Activated T-cell treated with anti-CD3 and anti-CD28 coated beads for 48 hours (primary cell): ENCODE results near the gene RNF220.
A peak's percentile ranks its signal among the peaks of the same experiment; 100 is the strongest.
"Not testable (repeated sequence)": the region's sequence is repeated elsewhere in the genome, so short reads cannot be mapped to it uniquely, and the experiment has no call there.

Experiments
- DNase-seq: peaks from one replicate; pipeline ENCODE4 v3.0.0-alpha.2; 2020; ENCODE audit warnings: low read depth

RNF220 gene

DNA sequence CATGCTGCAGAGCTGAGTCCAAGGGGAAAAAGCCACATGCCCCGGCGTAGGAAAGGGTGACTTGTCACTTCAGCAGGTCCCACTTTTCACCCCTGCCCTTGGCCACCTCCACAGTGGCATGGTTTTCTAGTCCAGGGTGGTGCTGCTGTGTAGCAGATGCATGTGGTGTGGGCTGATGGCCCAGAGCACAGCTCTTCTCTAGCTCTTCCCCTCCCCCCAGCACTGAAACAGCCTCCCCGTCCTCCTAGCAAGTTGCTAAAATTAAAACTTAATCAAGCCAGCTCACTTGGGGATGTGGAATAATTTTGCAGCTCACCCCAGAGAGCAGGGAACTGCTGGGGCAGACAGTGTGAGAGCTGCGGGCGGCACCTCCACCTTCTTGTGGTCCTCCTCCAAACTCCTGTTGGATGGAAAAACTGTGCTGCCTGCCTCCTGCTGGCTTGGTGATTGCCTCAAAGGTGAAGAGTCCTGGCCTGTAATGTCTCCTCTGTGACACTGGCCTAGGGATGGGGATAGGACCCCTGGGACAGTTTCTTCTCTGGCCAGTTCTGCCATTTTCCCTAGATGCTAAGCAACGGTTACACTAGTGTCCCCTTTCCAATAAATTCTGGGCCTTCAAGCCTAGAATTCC is 91.6 kb downstream of the RNF220 start:
- DNase-seq, result no peak

GRCh38 chr1:44497422-44498170 is 92.5 kb downstream of the RNF220 start:
- no peak for DNase-seq

DNA sequence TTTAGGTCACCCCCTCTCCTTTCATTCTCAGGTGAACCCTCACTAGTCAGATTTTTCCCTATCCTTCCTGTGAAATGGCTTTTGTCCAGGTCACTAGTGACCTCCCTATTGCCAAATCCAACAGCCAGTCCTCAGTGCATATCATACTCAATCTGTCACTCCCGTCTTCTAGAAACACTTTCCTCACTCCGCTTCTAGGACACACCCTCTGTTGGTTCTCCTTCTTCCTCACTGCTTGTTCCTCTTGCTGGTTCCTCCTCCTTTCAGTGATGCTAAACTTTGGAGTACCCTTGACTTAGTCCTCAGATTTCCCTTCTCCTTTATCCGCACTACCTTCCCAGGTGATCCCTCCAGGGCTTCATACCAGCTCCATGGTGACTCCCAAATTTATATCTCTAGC is 94.3 kb downstream of the RNF220 start:
- no peak for DNase-seq

DNA sequence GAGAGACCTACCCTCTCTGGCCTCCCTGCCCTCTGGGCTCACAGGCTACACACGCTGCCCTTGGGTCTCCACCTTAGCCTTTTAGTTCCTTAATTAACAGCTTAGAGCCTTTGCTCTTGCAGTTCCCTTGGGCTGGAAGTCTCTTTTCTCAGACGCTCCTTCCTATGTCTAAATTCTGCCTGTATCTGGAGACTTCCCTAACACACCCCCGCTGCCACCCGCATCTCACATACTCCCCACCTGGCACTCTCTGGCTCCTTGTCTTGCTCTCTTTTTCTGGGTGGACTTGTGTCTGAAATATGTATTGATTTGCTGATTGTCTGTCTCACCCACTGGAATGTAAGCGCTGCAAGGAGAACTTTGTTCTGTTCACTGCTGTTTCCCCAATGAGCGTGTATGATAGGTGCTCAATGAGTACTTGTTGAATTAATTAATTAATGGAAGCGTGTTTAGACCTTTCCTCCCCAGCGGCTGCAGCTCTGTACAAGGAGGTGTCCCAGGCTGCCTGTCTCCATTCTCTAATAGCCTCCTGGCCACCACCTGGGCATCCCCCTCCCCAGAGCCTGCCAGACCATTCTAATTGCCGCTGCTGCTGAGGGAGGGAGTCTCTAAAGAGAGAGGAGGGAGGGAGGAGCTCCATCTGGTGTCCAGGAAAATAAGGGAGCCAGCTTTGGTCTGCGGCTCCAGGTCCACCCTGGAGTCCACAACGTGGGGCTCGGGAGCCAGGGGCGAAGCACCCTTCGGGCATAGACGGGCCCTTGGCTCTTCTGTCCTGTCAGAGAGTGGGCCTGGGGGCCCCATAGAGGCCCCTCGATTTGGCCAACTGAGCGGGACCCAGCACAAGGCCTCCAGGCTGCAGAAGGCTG is 95.4 kb downstream of the RNF220 start:
- no peak for DNase-seq

DNA sequence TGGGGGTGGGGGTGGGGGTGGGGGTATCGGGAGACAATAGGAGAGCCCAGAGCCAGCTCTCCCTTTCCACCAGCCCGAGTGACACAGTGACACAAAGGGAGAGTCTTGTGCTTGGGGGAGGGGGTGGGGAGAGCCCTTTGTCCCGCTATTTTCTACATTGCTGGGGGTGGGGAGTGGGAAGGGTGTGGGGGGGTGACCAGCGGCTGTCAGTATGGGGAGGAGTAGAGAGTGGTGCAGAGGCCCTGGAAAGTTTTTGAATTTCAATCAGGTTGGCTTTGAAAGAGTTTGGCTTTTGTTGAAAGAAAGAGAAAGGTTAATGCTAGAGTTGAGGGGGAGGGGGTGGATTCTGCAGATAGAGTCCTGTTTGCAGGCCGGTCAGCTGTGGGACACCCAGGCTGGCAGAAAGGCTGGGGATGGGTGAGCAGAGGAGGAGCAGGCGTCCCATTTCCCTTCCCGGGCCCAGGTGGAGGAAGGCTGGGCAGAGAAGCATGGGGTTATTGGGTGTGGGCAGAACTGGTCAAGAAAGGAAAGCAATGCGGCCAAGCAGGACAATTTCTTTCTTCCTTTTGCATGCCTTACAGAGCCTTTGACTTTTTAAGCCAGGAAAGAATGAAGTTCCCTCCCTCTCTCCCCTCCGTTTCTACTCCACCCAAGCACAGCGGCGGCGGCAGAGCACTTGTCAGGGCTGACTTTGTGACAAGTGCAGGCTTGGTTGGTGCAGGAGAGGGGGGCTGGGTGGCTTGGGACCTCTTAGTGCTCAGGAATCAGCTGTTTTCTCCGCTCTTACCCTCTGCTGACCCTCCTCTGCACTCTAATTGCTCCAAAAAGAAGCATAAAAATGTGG is 96.2 kb downstream of the RNF220 start:
- no peak for DNase-seq

DNA sequence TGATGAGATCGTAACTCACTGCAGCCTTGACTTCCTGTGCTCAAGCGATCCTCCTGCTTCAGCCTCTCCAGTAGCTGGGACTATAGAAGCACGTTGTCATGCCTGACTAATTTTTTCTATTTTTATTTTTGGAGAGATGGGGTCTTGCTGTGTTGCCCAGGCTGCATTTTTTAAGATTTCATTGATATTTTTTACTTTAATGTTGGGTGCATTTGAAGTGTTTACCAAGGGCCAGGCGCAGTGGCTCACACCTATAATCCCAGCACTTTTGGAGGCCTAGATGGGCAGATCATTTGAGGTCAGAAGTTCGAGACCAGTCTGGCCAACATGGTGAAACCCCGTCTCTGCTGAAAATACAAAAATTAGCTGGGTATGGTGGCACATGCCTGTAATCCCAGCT is 97.8 kb downstream of the RNF220 start:
- DNase-seq, result not testable (repeated sequence)

GRCh38 chr1:44503625-44504024 is 98.6 kb downstream of the RNF220 start:
- DNase-seq, result no peak

DNA sequence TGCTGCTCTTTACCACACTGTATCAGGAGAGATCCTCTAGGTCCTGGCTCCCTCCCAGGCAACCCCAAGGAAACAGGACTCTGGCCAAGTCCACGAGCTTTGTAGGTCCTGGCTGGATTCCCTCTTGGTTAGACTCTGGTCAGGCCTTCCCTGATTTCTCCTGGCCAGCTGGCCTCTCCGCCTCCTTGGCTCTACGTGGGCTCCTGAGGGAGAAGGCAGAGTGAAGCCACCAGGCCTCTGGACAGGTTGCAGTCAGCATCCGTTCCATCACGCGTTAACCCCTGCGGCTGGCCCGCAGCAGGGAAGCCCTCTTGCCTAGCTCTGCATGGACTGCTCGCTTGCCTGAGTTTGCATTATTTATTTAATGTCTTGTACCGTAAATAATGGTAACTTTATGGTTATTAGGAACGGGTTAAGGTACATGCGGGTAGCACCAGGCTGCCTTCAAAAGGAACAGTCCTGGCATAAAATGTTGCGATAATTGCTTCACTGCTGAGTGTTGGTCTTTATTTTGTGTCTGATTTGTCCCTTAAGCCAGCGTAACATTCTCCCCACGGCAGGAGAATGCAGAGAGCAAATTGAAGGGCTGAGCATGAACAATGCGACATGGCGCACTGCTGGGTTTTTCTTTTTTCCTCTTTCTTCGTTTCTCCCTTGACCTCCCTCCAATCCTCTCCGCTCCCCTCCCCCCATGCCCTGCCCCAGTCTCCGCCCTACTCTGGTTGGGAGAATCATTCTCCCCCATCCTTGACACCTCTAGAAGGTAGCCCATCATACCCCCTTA is 100.3 kb downstream of the RNF220 start:
- no peak for DNase-seq

DNA sequence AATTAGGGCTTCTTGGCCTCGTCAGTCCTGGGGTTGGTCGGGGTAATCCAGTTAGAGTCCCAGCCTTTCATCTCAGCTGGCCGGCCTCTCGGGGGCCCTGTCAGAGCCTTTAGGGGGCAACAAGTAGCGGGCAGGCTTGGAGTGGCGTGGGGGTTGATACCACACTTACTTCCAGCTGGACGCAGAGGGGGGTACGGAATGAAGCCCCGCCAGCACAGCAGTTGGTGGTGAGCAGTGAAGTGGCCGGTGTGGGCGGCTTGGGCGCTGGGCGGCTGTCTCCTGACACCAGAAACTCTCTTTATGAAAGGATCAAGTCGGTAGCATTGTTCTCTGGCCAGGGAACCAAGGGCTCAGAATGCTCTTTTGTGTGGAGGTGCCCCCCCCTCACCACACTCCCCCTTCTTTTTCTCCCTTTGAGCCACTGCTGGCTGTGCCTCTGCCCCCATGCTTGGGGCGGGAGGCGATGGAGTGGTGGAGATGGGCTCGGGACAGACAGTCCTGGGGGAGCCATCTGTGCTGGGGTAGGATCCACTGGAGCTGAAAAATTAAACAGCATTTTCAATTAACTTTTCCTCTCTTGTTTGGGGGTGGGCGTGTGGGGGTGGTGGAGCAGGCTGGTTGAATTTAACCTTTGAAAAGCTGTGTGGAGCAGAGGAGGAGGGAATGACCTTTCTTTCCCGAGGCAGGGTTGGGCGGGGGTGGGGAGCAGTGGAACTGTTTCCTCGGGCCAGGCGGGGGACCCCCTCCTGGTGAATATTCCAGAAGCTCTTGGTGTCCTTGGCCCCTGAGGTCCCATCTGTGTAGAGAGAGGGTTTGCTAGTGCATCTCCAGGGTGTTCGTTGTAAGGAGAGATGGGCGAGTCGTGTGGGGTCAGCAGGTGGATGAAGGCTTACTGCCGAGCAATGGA is 102.7 kb downstream of the RNF220 start:
- DNase-seq, result no peak

- DNase-seq, result no peak
These were observed 103.3 kb downstream of the RNF220 start for GRCh38 chr1:44508397-44508745.

- DNase-seq, result no peak
These were observed 106.3 kb downstream of the RNF220 start for GRCh38 chr1:44511363-44511762.

DNA sequence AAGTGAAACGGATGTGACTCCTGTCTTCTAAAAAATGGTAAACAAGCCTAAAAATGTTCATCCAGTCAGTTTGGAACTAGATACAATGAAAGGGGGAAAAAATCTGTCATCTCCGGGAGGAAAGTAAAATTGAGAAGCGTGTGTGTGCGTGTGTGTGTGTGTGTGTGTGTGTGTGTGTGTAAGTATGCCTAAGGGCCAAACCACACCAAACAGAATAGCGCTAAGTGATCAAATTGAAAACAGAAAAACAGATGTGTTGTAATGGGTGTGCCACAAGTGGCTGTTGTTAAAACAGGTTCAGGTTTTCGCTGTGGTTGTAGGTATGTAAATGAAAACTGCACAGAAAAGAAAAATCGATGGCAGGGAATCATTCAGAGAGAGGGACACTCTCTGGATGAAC is 106.7 kb downstream of the RNF220 start:
- DNase-seq, result peak; percentile 12

- DNase-seq, result no peak
These were observed 107.3 kb downstream of the RNF220 start for GRCh38 chr1:44512313-44512885.

- DNase-seq, result no peak
These were observed 108.1 kb downstream of the RNF220 start for GRCh38 chr1:44513111-44513510.

- no peak for DNase-seq
These were observed 109.6 kb downstream of the RNF220 start for GRCh38 chr1:44514673-44515072.

DNA sequence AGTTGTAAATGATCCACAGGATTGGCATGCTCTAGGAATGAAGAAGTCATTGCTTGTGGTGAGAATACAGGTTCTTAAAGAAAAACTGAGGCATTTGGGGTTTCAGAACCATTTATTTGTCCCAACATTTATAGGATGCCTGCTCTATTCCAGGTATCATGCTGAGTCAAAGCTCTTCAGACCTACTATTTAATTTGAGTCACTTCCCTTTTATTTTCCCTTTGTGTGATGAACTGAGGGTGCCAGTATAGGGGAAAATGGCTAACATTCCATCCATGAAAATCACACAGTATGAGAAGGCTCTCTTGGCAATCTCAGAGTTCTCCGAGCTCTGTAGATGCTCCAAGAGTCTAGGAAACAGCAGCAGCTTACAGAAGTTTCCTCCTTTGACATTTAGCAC is 110.4 kb downstream of the RNF220 start:
- DNase-seq, result no peak

- DNase-seq, result no peak
These were observed 114.1 kb downstream of the RNF220 start for GRCh38 chr1:44519035-44519676.

- no peak for DNase-seq
These were observed 116.5 kb downstream of the RNF220 start for GRCh38 chr1:44521378-44522080.
